ENCODE measurements around the gene RPL37A.

- TF ChIP-seq SMC3 (conservative IDR thresholded peaks at IDR 0.05; ENCODE audit: poor library complexity) (no peak), CTCF (IDR thresholded peaks at IDR 0.05; ENCODE audit: poor library complexity, severe bottlenecking) (no peak), REST (IDR thresholded peaks at IDR 0.05; ENCODE audit: borderline replicate concordance) (no peak), POLR2AphosphoS5 (IDR thresholded peaks at IDR 0.05) (no peak), EZH2 (IDR thresholded peaks at IDR 0.05; ENCODE audit: borderline replicate concordance, insufficient read depth, low read length, poor library complexity, severe bottlenecking) (no peak)
Observed at GRCh38 chr2:216450346-216450745, 48.3 kb upstream of the RPL37A start.

Measured in neural cell (in vitro differentiated cells).